ENCODE measurements around the gene MRTFA. TPM values are rescaled to one million over a fixed set of nuclear protein-coding genes. Genes with fewer than 3 reads are reported as not detected.
A peak's percentile ranks its signal among the peaks of the same experiment; 100 is the strongest.

The MRTFA gene
- total RNA-seq, 1 donor from 2014 or later = 105 TPM

DNA sequence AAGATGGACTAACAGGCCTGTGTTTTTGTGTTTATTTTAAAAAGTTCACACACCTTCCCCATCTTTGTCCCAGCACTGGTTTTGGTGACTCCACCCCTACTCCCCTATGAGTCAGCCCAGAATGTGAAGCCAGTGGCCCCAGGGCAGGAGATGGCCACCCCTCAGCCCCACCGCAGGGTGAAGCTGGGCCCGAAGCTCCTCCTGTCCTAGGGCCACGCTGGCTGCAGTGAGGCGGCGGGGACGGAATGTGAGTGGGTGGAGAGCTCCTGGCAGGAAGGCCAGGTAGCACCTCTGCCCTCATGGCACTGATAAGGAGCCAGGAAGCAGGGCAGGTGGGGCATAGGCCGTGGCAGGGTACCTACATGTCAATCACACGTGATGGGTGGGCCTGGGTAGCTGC, 226.2 kb downstream of the MRTFA start:
- Mint-ChIP-seq H3K4me3 (no peak overlapping the region), H3K4me1 (no peaks in the 10 kb centered on the region), H3K27ac (no peak overlapping the region), H3K27me3 (ENCODE audit: low read depth) (no peaks in the 10 kb centered on the region), H3K9me3 (no peaks in the 10 kb centered on the region), H3K36me3 (peaks cover 23% of the 10 kb centered on the region)
- TF ChIP-seq, protein P1, sequence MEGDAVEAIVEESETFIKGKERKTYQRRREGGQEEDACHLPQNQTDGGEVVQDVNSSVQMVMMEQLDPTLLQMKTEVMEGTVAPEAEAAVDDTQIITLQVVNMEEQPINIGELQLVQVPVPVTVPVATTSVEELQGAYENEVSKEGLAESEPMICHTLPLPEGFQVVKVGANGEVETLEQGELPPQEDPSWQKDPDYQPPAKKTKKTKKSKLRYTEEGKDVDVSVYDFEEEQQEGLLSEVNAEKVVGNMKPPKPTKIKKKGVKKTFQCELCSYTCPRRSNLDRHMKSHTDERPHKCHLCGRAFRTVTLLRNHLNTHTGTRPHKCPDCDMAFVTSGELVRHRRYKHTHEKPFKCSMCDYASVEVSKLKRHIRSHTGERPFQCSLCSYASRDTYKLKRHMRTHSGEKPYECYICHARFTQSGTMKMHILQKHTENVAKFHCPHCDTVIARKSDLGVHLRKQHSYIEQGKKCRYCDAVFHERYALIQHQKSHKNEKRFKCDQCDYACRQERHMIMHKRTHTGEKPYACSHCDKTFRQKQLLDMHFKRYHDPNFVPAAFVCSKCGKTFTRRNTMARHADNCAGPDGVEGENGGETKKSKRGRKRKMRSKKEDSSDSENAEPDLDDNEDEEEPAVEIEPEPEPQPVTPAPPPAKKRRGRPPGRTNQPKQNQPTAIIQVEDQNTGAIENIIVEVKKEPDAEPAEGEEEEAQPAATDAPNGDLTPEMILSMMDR (IDR thresholded peaks at IDR 0.05; ENCODE audit: unreplicated experiment) = no peak
- no peak for DNase-seq (ENCODE audit: low spot score in 2 of 2, unreplicated experiment in 2 of 2)

GRCh38 chr22:40409613-40410113, 226.9 kb downstream of the MRTFA start:
- H3K4me3 Mint-ChIP-seq = no peak overlapping the region
- TF ChIP-seq, protein P1 (IDR thresholded peaks at IDR 0.05; ENCODE audit: unreplicated experiment) = no peak
- no peaks in the 10 kb centered on the region for H3K9me3 Mint-ChIP-seq
- no peaks in the 10 kb centered on the region for H3K27me3 Mint-ChIP-seq (ENCODE audit: low read depth)
- no peak for DNase-seq (ENCODE audit: low spot score in 2 of 2, unreplicated experiment in 2 of 2)
- no peak overlapping the region for H3K27ac Mint-ChIP-seq
- peaks cover 19% of the 10 kb centered on the region for H3K36me3 Mint-ChIP-seq
- no peaks in the 10 kb centered on the region for H3K4me1 Mint-ChIP-seq

DNA sequence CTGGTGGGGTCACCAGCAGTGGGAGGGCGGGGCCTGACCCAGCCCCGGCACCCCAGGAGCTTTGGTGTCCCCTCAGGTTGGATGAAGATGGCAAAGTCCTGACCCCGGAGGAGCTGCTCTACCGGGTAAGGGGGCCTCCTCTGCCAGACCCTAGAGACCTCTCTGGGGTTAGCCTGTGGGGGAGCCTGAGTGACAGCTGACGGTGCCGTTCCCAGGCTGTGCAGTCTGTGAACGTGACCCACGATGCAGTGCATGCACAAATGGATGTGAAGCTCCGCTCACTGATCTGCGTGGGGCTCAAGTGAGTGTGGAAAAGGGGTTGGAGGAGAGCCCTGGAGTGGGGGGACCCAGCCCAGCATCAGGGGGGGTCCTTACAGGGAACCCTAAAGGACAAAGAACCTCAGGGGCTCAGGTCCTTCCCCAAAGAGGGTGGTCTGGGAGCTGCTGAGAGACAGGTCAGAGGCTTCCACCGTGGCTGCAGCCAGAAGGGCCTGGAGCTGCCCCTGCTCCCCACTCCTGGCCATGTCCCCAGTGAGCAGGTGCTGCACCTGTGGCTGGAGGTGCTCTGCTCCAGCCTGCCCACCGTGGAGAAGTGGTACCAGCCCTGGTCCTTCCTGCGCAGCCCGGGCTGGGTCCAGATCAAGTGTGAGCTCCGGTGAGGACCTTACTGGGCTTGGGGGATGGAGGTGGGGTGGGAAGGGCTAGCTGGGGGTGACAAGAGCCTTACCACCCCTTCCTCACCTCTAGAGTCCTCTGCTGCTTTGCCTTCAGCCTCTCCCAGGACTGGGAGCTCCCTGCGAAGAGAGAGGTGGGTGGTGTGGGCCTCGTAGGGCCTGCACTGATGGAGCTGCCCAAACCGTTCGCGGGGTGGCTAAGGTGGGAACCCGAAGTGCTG, 227.6 kb downstream of the MRTFA start:
- H3K9me3 Mint-ChIP-seq = no peaks in the 10 kb centered on the region
- no peak overlapping the region for H3K4me3 Mint-ChIP-seq
- no peak for DNase-seq (ENCODE audit: low spot score in 2 of 2, unreplicated experiment in 2 of 2)
- no peaks in the 10 kb centered on the region for H3K4me1 Mint-ChIP-seq
- peaks cover 23% of the 10 kb centered on the region for H3K36me3 Mint-ChIP-seq
- H3K27ac Mint-ChIP-seq = no peak overlapping the region
- H3K27me3 Mint-ChIP-seq (ENCODE audit: low read depth) = no peaks in the 10 kb centered on the region
- TF ChIP-seq, protein P1 (IDR thresholded peaks at IDR 0.05; ENCODE audit: unreplicated experiment) = no peak

GRCh38 chr22:40407831-40408717, 228.4 kb downstream of the MRTFA start:
- no peak for DNase-seq (ENCODE audit: low spot score in 2 of 2, unreplicated experiment in 2 of 2)
- Mint-ChIP-seq H3K27ac (no peak overlapping the region), H3K27me3 (ENCODE audit: low read depth) (no peaks in the 10 kb centered on the region), H3K36me3 (peaks cover 30% of the 10 kb centered on the region), H3K4me3 (no peak overlapping the region), H3K4me1 (no peaks in the 10 kb centered on the region), H3K9me3 (no peaks in the 10 kb centered on the region)
- TF ChIP-seq, protein P1 (IDR thresholded peaks at IDR 0.05; ENCODE audit: unreplicated experiment) = no peak

DNA sequence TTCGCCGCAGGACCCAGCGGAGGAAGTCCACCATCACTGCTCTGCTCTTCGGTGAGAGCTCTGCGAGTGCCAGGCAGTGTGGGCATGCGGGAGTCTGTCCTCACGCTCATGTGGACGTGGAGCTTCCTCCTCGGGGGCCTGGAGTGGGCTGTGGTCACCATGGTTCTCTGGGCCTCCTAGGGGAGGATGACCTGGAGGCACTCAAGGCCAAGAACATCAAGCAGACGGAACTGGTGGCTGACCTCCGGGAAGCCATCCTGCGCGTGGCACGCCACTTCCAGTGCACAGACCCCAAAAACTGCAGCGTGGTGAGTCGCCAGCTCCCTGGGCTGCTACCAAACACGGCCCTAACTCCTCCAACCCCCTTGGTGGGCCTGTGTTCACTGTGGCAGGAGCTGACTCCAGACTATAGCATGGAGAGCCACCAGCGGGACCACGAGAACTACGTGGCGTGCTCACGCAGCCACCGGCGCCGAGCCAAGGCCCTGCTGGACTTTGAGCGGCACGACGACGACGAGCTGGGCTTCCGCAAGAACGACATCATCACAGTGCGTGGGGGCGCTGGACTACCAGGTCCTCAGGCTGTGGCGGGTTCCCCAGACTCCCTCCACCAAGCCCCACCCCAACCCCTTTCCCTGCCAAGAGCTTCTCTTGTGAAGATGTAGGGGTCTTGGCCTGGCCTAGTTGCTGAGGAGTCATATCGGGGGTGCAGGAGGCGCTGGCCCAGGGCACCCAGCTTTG, 229.3 kb downstream of the MRTFA start:
- Mint-ChIP-seq H3K36me3 (peaks cover 32% of the 10 kb centered on the region), H3K4me1 (no peaks in the 10 kb centered on the region), H3K9me3 (no peaks in the 10 kb centered on the region), H3K27me3 (ENCODE audit: low read depth) (no peaks in the 10 kb centered on the region), H3K27ac (peak overlapping the region; percentile 50), H3K4me3 (no peak overlapping the region)
- no peak for DNase-seq (ENCODE audit: low spot score in 2 of 2, unreplicated experiment in 2 of 2)
- TF ChIP-seq, protein P1 (IDR thresholded peaks at IDR 0.05; ENCODE audit: unreplicated experiment) = no peak

All from mesothelial cell of epicardium (in vitro differentiated cells).